NT2/D1 (cell line): ENCODE results near the gene MITF.

Experiments used
- SUZ12 ChIP-seq: IDR thresholded peaks from 2 replicates; pipeline ENCODE4 v1.6.1; 2011; ENCODE audit not compliant: insufficient read length, insufficient read depth; ENCODE audit errors: extremely low read depth
- YY1 ChIP-seq: IDR thresholded peaks from 2 replicates; pipeline ENCODE4 v1.6.1; 2011; ENCODE audit not compliant: insufficient read length, insufficient read depth
- ZNF274 ChIP-seq: IDR thresholded peaks from 2 replicates; pipeline ENCODE4 v1.6.1; 2011; ENCODE audit warnings: mild to moderate bottlenecking, low read depth, low read length

DNA sequence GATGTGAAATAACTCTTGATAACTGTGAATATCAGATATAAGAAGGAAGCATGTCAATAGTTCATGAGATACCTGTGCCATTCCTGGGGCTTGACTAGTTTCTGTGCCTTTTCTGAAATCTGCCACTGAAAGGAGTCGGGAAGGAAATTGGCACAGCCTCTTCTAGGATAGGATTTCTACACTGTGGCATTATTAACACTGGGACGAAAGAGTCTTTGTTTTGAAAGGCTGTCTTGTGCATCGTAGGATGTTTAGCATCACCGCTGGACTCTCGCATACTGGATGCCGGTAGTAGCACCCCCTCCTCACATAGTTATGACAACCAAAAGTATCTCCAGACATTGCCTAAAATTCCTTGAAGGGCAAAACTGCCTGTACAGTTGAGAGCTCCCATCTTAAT is 182.4 kb downstream of the MITF start:
- no peak for TF ChIP-seq YY1
- no peak for TF ChIP-seq SUZ12
- TF ChIP-seq ZNF274, result no peak
